Measurements from ENCODE around the gene MIS12.

The MIS12 gene

DNA sequence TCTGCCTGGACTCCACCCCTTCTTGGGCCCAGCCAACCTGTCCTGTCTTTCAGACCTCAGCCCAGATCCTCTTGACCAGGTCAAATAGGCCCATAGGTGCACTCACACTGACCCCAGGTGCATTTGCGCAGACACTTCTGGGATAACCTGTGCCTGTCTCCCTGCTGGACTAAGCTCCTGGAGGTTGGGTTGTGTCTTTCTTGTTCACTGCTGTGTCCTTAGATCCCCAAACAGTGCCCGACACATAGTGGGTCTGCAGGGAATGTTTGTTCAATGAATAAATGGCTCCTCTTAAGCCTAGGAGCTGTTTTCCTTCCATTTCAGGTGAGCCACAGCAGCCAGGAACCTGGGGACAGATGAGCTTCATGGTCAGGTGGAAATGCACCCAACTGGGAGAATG is 49.1 kb downstream of the MIS12 start:
- TF ChIP-seq EZH2phosphoT487 (IDR thresholded peaks at IDR 0.05; ENCODE audit: borderline replicate concordance) (no peak), CTCF (conservative IDR thresholded peaks at IDR 0.05; ENCODE audit: low read length) (no peak)

DNA sequence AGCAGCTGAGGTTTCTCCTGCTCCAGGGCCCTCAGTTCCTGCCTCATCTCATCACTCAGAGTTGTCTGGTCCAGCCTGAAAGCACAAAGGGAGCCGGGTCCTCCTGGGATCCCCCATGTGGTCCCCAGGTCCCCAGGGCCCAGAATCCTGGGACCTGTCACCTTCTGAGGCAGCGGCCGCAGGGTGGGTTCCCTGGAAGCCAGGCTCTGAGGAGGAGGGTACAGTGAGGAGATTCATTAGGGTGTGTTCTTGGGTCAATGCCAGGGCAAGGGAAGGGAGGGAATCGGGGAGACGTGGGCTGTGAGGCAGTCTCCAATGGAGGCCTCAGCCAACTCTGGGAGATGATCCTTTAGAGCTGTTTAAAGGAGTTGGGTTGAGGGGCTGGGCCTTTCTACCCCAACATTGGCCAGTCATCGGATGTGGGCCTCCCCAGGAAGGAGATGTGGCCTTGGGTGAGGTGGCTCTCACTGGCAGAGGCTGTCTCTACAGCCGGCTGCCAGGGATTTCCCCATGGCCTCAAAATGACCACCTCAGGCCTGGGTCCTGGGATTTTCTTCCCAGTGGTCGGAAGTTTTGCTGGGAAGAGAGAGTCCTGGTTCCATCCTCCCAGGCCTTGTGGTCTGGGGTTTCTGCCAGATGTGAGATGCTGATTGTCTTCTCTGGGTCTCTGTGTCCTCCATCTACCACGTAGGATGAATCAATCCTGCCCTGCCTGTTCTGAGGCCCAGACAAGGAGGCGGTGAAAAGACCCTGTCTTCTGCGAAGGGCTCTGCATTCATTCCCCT is 50.7 kb downstream of the MIS12 start:
- Histone ChIP-seq H3K36me3 (ENCODE audit: insufficient read depth, low read length) (no peaks in the 10 kb centered on the region), H2AFZ (ENCODE audit: low read length) (no peak overlapping the region), H3K9ac (ENCODE audit: low read depth, low read length, poor library complexity, severe bottlenecking) (no peak overlapping the region), H3K9me3 (ENCODE audit: insufficient read depth, low read depth, low read length) (no peaks in the 10 kb centered on the region), H3K4me3 (ENCODE audit: low read length, poor library complexity, severe bottlenecking) (no peak overlapping the region), H4K20me1 (ENCODE audit: insufficient read depth, low read length, poor library complexity, severe bottlenecking) (no peaks in the 10 kb centered on the region), H3K9me2 (replicated peaks; ENCODE audit: low read depth, low read length) (no peaks in the 10 kb centered on the region), H3K27me3 (ENCODE audit: insufficient read depth, low read length, poor library complexity, severe bottlenecking) (no peaks in the 10 kb centered on the region), H3K4me1 (ENCODE audit: insufficient read depth, low read length, poor library complexity, severe bottlenecking) (no peaks in the 10 kb centered on the region), H3K79me2 (ENCODE audit: insufficient read depth, low read length) (no peaks in the 10 kb centered on the region), H3K4me2 (ENCODE audit: low read depth, low read length, poor library complexity, severe bottlenecking) (no peak overlapping the region), H3F3A (ENCODE audit: low read depth) (no peaks in the 10 kb centered on the region)
- TF ChIP-seq EZH2phosphoT487 (IDR thresholded peaks at IDR 0.05; ENCODE audit: borderline replicate concordance): no peak
- TF ChIP-seq CTCF (conservative IDR thresholded peaks at IDR 0.05; ENCODE audit: low read length): no peak

More for the DNA sequence above, 49.1 kb downstream of the MIS12 start:
- Histone ChIP-seq H3K27me3 (ENCODE audit: insufficient read depth, low read length, poor library complexity, severe bottlenecking) (no peaks in the 10 kb centered on the region), H4K20me1 (ENCODE audit: insufficient read depth, low read length, poor library complexity, severe bottlenecking) (no peaks in the 10 kb centered on the region), H3K4me3 (ENCODE audit: low read length, poor library complexity, severe bottlenecking) (no peak overlapping the region), H3F3A (ENCODE audit: low read depth) (no peaks in the 10 kb centered on the region), H3K4me1 (ENCODE audit: insufficient read depth, low read length, poor library complexity, severe bottlenecking) (no peaks in the 10 kb centered on the region), H2AFZ (ENCODE audit: low read length) (no peak overlapping the region), H3K4me2 (ENCODE audit: low read depth, low read length, poor library complexity, severe bottlenecking) (no peak overlapping the region), H3K9me2 (replicated peaks; ENCODE audit: low read depth, low read length) (no peaks in the 10 kb centered on the region), H3K79me2 (ENCODE audit: insufficient read depth, low read length) (no peaks in the 10 kb centered on the region), H3K9ac (ENCODE audit: low read depth, low read length, poor library complexity, severe bottlenecking) (no peak overlapping the region), H3K9me3 (ENCODE audit: insufficient read depth, low read depth, low read length) (no peaks in the 10 kb centered on the region), H3K36me3 (ENCODE audit: insufficient read depth, low read length) (no peaks in the 10 kb centered on the region)

GRCh38 chr17:5539286-5539685 is 52.9 kb downstream of the MIS12 start:
- Histone ChIP-seq H3K27me3 (ENCODE audit: insufficient read depth, low read length, poor library complexity, severe bottlenecking) (no peaks in the 10 kb centered on the region), H3K79me2 (ENCODE audit: insufficient read depth, low read length) (no peaks in the 10 kb centered on the region), H4K20me1 (ENCODE audit: insufficient read depth, low read length, poor library complexity, severe bottlenecking) (no peaks in the 10 kb centered on the region), H3K36me3 (ENCODE audit: insufficient read depth, low read length) (no peaks in the 10 kb centered on the region), H3K9me2 (replicated peaks; ENCODE audit: low read depth, low read length) (no peaks in the 10 kb centered on the region), H3K9me3 (ENCODE audit: insufficient read depth, low read depth, low read length) (no peaks in the 10 kb centered on the region), H2AFZ (ENCODE audit: low read length) (no peak overlapping the region), H3F3A (ENCODE audit: low read depth) (no peaks in the 10 kb centered on the region), H3K4me1 (ENCODE audit: insufficient read depth, low read length, poor library complexity, severe bottlenecking) (no peaks in the 10 kb centered on the region), H3K4me3 (ENCODE audit: low read length, poor library complexity, severe bottlenecking) (no peak overlapping the region), H3K9ac (ENCODE audit: low read depth, low read length, poor library complexity, severe bottlenecking) (no peak overlapping the region), H3K4me2 (ENCODE audit: low read depth, low read length, poor library complexity, severe bottlenecking) (no peak overlapping the region)
- no peak for TF ChIP-seq EZH2phosphoT487 (IDR thresholded peaks at IDR 0.05; ENCODE audit: borderline replicate concordance)
- TF ChIP-seq CTCF (conservative IDR thresholded peaks at IDR 0.05; ENCODE audit: low read length): no peak

Data from Loucy (cell line).